ENCODE data around the gene ARL2BP. TPM values are rescaled to one million over a fixed set of nuclear protein-coding genes. Genes with fewer than 3 reads are reported as not detected.

The ARL2BP gene
- total RNA-seq, 6 donors from 2014 or later, result 18.9 to 74.9 (median 54.2) TPM

- TF ChIP-seq POLR2AphosphoS5 (IDR thresholded peaks at IDR 0.05) (no peak), CTCF (IDR thresholded peaks at IDR 0.05) (no peak), POLR2A (IDR thresholded peaks at IDR 0.05) (no peak), EP300 (IDR thresholded peaks at IDR 0.05) (no peak)
- Histone ChIP-seq H3K4me3 (no peak overlapping the region), H3K36me3 (peaks cover 5 to 92% (median 70%) of the 10 kb centered on the region in 4 donors), H3K4me1 (no peaks in the 10 kb centered on the region), H3K27ac (no peak overlapping the region), H3K9me3 (peaks cover 0 to 3% (median 0%) of the 10 kb centered on the region in 4 donors), H3K27me3 (no peaks in the 10 kb centered on the region)
- DNase-seq (no peak), ATAC-seq (ENCODE audit: low FRiP score in 2 of 2) (no peak)
- 96 to 97% methylated on average over 1 of the region's 1 CpG for WGBS, 2 donors
Observed at GRCh38 chr16:57223057-57223456, 22.0 kb upstream of the ARL2BP start.

GRCh38 chr16:57224651-57225335 lies 20.3 kb upstream of the ARL2BP start:
- Histone ChIP-seq H3K4me1 (no peaks in the 10 kb centered on the region), H3K27me3 (no peaks in the 10 kb centered on the region), H3K4me3 (no peak overlapping the region), H3K27ac (no peak overlapping the region), H3K36me3 (peaks cover 9 to 91% (median 67%) of the 10 kb centered on the region in 4 donors), H3K9me3 (no peaks in the 10 kb centered on the region)
- DNase-seq (no peak), ATAC-seq (ENCODE audit: low FRiP score in 2 of 2) (no peak)
- no peak for TF ChIP-seq CTCF (IDR thresholded peaks at IDR 0.05)
- TF ChIP-seq EP300 (IDR thresholded peaks at IDR 0.05), result no peak
- no peak for TF ChIP-seq POLR2AphosphoS5 (IDR thresholded peaks at IDR 0.05)
- TF ChIP-seq POLR2A (IDR thresholded peaks at IDR 0.05), result no peak
- WGBS, 2 donors, result 92% methylated on average over 6 of the region's 6 CpGs

GRCh38 chr16:57225978-57226377 lies 19.1 kb upstream of the ARL2BP start:
- TF ChIP-seq EP300 (IDR thresholded peaks at IDR 0.05) (no peak), POLR2AphosphoS5 (IDR thresholded peaks at IDR 0.05) (no peak), CTCF (IDR thresholded peaks at IDR 0.05) (no peak), POLR2A (IDR thresholded peaks at IDR 0.05) (no peak)
- peaks cover 11 to 91% (median 71%) of the 10 kb centered on the region in 4 donors for H3K36me3 ChIP-seq
- H3K27me3 ChIP-seq, result no peaks in the 10 kb centered on the region
- DNase-seq (no peak), ATAC-seq (ENCODE audit: low FRiP score in 2 of 2) (no peak)
- H3K4me1 ChIP-seq, result no peaks in the 10 kb centered on the region
- no peaks in the 10 kb centered on the region for H3K9me3 ChIP-seq
- no peak overlapping the region for H3K4me3 ChIP-seq
- WGBS, 2 donors, result 97% methylated on average over 7 of the region's 7 CpGs
- H3K27ac ChIP-seq, result no peak overlapping the region

- ATAC-seq (ENCODE audit: low FRiP score in 2 of 2), result no peak
- peaks cover 14 to 91% (median 71%) of the 10 kb centered on the region in 4 donors for H3K36me3 ChIP-seq
Observed at GRCh38 chr16:57226701-57227621, 18.1 kb upstream of the ARL2BP start.

More at GRCh38 chr16:57226701-57227621, 18.1 kb upstream of the ARL2BP start:
- WGBS, 2 donors, result 88 to 95% methylated on average over 4 of the region's 4 CpGs
- Histone ChIP-seq H3K27me3 (no peaks in the 10 kb centered on the region), H3K4me3 (no peak overlapping the region), H3K4me1 (no peaks in the 10 kb centered on the region), H3K27ac (no peak overlapping the region), H3K9me3 (no peaks in the 10 kb centered on the region)
- TF ChIP-seq EP300 (IDR thresholded peaks at IDR 0.05) (no peak), POLR2A (IDR thresholded peaks at IDR 0.05) (no peak), POLR2AphosphoS5 (IDR thresholded peaks at IDR 0.05) (no peak), CTCF (IDR thresholded peaks at IDR 0.05) (no peak)
- DNase-seq, result no peak
